ENCODE measurements around the gene GSN. TPM values are rescaled to one million over a fixed set of nuclear protein-coding genes. Genes with fewer than 3 reads are reported as not detected.

GSN gene
- total and polyA plus RNA-seq, 5 donors from 2014 or later, result 2.7 to 12.1 (median 5.2) TPM

GRCh38 chr9:121319383-121319780 lies 51.4 kb downstream of the GSN start:
- Mint-ChIP-seq H3K4me1 (peaks cover 0 to 4% (median 0%) of the 10 kb centered on the region in 4 donors), H3K27me3 (no peaks in the 10 kb centered on the region), H3K4me3 (no peak overlapping the region), H3K27ac (no peak overlapping the region), H3K36me3 (peaks cover 3% of the 10 kb centered on the region), H3K9me3 (no peaks in the 10 kb centered on the region)
- no peak for ATAC-seq (ENCODE audit: low read depth in 2 of 2)
- Histone ChIP-seq H3K27me3 (ENCODE audit: control insufficient read depth, insufficient read depth, low read length) (no peaks in the 10 kb centered on the region), H3K36me3 (ENCODE audit: control insufficient read depth, insufficient read depth, low read length) (no peaks in the 10 kb centered on the region), H3K4me1 (ENCODE audit: control insufficient read depth, insufficient read depth, low read length, poor library complexity, severe bottlenecking) (peaks cover 3% of the 10 kb centered on the region), H3K4me3 (ENCODE audit: low read depth, low read length) (no peak overlapping the region), H3K9me3 (ENCODE audit: control insufficient read depth in 2 of 2, low read length in 2 of 2) (no peaks in the 10 kb centered on the region), H3K27ac (ENCODE audit: insufficient read depth, low read length, poor library complexity, severe bottlenecking) (no peak overlapping the region)
- DNase-seq, result no peak

GRCh38 chr9:121321016-121321503 lies 53.1 kb downstream of the GSN start:
- H3K36me3 ChIP-seq (ENCODE audit: control insufficient read depth, insufficient read depth, low read length), result no peaks in the 10 kb centered on the region

GRCh38 chr9:121322037-121322736 lies 54.2 kb downstream of the GSN start:
- no peak overlapping the region for H3K4me3 ChIP-seq (ENCODE audit: low read depth, low read length)
- no peaks in the 10 kb centered on the region for H3K27me3 ChIP-seq (ENCODE audit: control insufficient read depth, insufficient read depth, low read length)
- peaks cover 6% of the 10 kb centered on the region for H3K36me3 Mint-ChIP-seq
- peaks cover 0 to 4% (median 0%) of the 10 kb centered on the region in 4 donors for H3K4me1 Mint-ChIP-seq
- no peaks in the 10 kb centered on the region for H3K36me3 ChIP-seq (ENCODE audit: control insufficient read depth, insufficient read depth, low read length)
- peak overlapping the region in 1 of 3 donors; percentile 58 for H3K27ac Mint-ChIP-seq
- H3K4me3 Mint-ChIP-seq, result no peak overlapping the region
- ATAC-seq (ENCODE audit: low read depth in 2 of 2), result no peak
- H3K9me3 ChIP-seq (ENCODE audit: control insufficient read depth in 2 of 2, low read length in 2 of 2), result no peaks in the 10 kb centered on the region
- no peaks in the 10 kb centered on the region for H3K9me3 Mint-ChIP-seq
- H3K4me1 ChIP-seq (ENCODE audit: control insufficient read depth, insufficient read depth, low read length, poor library complexity, severe bottlenecking), result peaks cover 3% of the 10 kb centered on the region
- no peak overlapping the region for H3K27ac ChIP-seq (ENCODE audit: insufficient read depth, low read length, poor library complexity, severe bottlenecking)
- peak in 1 of 3 donors; percentile 29 for DNase-seq
- H3K27me3 Mint-ChIP-seq, result no peaks in the 10 kb centered on the region

More at GRCh38 chr9:121321016-121321503, 53.1 kb downstream of the GSN start:
- Mint-ChIP-seq H3K36me3 (peaks cover 6% of the 10 kb centered on the region), H3K9me3 (no peaks in the 10 kb centered on the region), H3K4me1 (peaks cover 0 to 4% (median 0%) of the 10 kb centered on the region in 4 donors), H3K4me3 (no peak overlapping the region), H3K27me3 (no peaks in the 10 kb centered on the region), H3K27ac (no peak overlapping the region)
- no peak overlapping the region for H3K27ac ChIP-seq (ENCODE audit: insufficient read depth, low read length, poor library complexity, severe bottlenecking)
- no peak overlapping the region for H3K4me3 ChIP-seq (ENCODE audit: low read depth, low read length)
- ATAC-seq (ENCODE audit: low read depth in 2 of 2), result no peak
- no peaks in the 10 kb centered on the region for H3K9me3 ChIP-seq (ENCODE audit: control insufficient read depth in 2 of 2, low read length in 2 of 2)
- H3K27me3 ChIP-seq (ENCODE audit: control insufficient read depth, insufficient read depth, low read length), result no peaks in the 10 kb centered on the region
- H3K4me1 ChIP-seq (ENCODE audit: control insufficient read depth, insufficient read depth, low read length, poor library complexity, severe bottlenecking), result peaks cover 3% of the 10 kb centered on the region
- DNase-seq, result peak in 1 of 3 donors; percentile 8

GRCh38 chr9:121322737-121323448 lies 54.9 kb downstream of the GSN start:
- no peak overlapping the region for H3K27ac ChIP-seq (ENCODE audit: insufficient read depth, low read length, poor library complexity, severe bottlenecking)
- H3K27ac Mint-ChIP-seq, result peak overlapping the region in 1 of 3 donors; percentile 78
- no peaks in the 10 kb centered on the region for H3K27me3 ChIP-seq (ENCODE audit: control insufficient read depth, insufficient read depth, low read length)
- peaks cover 6% of the 10 kb centered on the region for H3K36me3 Mint-ChIP-seq
- peaks cover 0 to 4% (median 0%) of the 10 kb centered on the region in 4 donors for H3K4me1 Mint-ChIP-seq
- peaks cover 3% of the 10 kb centered on the region for H3K4me1 ChIP-seq (ENCODE audit: control insufficient read depth, insufficient read depth, low read length, poor library complexity, severe bottlenecking)
- H3K4me3 ChIP-seq (ENCODE audit: low read depth, low read length), result no peak overlapping the region
- H3K27me3 Mint-ChIP-seq, result no peaks in the 10 kb centered on the region
- DNase-seq (no peak), ATAC-seq (ENCODE audit: low read depth in 2 of 2) (no peak)
- H3K36me3 ChIP-seq (ENCODE audit: control insufficient read depth, insufficient read depth, low read length), result no peaks in the 10 kb centered on the region
- no peaks in the 10 kb centered on the region for H3K9me3 Mint-ChIP-seq
- no peak overlapping the region for H3K4me3 Mint-ChIP-seq
- H3K9me3 ChIP-seq (ENCODE audit: control insufficient read depth in 2 of 2, low read length in 2 of 2), result no peaks in the 10 kb centered on the region

- H3K27me3 ChIP-seq (ENCODE audit: control insufficient read depth, insufficient read depth, low read length), result no peaks in the 10 kb centered on the region
- Mint-ChIP-seq H3K27ac (peak overlapping the region in 1 of 3 donors; percentile 78), H3K4me3 (peak overlapping the region in 1 of 4 donors; percentile 24), H3K9me3 (no peaks in the 10 kb centered on the region), H3K4me1 (peaks cover 0 to 4% (median 0%) of the 10 kb centered on the region in 4 donors), H3K27me3 (no peaks in the 10 kb centered on the region), H3K36me3 (peaks cover 6% of the 10 kb centered on the region)
- H3K9me3 ChIP-seq (ENCODE audit: control insufficient read depth in 2 of 2, low read length in 2 of 2), result no peaks in the 10 kb centered on the region
- H3K36me3 ChIP-seq (ENCODE audit: control insufficient read depth, insufficient read depth, low read length), result no peaks in the 10 kb centered on the region
- DNase-seq (no peak), ATAC-seq (ENCODE audit: low read depth in 2 of 2) (no peak)
- H3K27ac ChIP-seq (ENCODE audit: insufficient read depth, low read length, poor library complexity, severe bottlenecking), result no peak overlapping the region
- H3K4me3 ChIP-seq (ENCODE audit: low read depth, low read length), result no peak overlapping the region
- H3K4me1 ChIP-seq (ENCODE audit: control insufficient read depth, insufficient read depth, low read length, poor library complexity, severe bottlenecking), result peaks cover 3% of the 10 kb centered on the region
Measured at GRCh38 chr9:121323449-121324151, 55.6 kb downstream of the GSN start.

GRCh38 chr9:121324316-121324715 lies 56.4 kb downstream of the GSN start:
- ATAC-seq (ENCODE audit: low read depth in 2 of 2) (no peak), DNase-seq (no peak)
- H3K4me3 Mint-ChIP-seq, result no peak overlapping the region
- peaks cover under 1% of the 10 kb centered on the region for H3K36me3 ChIP-seq (ENCODE audit: control insufficient read depth, insufficient read depth, low read length)
- no peaks in the 10 kb centered on the region for H3K9me3 Mint-ChIP-seq
- H3K4me1 ChIP-seq (ENCODE audit: control insufficient read depth, insufficient read depth, low read length, poor library complexity, severe bottlenecking), result peaks cover 3% of the 10 kb centered on the region
- no peaks in the 10 kb centered on the region for H3K27me3 Mint-ChIP-seq
- H3K36me3 Mint-ChIP-seq, result peaks cover 9% of the 10 kb centered on the region
- no peak overlapping the region for H3K27ac Mint-ChIP-seq
- H3K27ac ChIP-seq (ENCODE audit: insufficient read depth, low read length, poor library complexity, severe bottlenecking), result no peak overlapping the region
- no peaks in the 10 kb centered on the region for H3K27me3 ChIP-seq (ENCODE audit: control insufficient read depth, insufficient read depth, low read length)
- H3K9me3 ChIP-seq (ENCODE audit: control insufficient read depth in 2 of 2, low read length in 2 of 2), result no peaks in the 10 kb centered on the region
- no peak overlapping the region for H3K4me3 ChIP-seq (ENCODE audit: low read depth, low read length)
- peaks cover 0 to 4% (median 0%) of the 10 kb centered on the region in 4 donors for H3K4me1 Mint-ChIP-seq

- H3K36me3 Mint-ChIP-seq, result peaks cover 14% of the 10 kb centered on the region
- Histone ChIP-seq H3K4me1 (ENCODE audit: control insufficient read depth, insufficient read depth, low read length, poor library complexity, severe bottlenecking) (peaks cover 3% of the 10 kb centered on the region), H3K4me3 (ENCODE audit: low read depth, low read length) (no peak overlapping the region), H3K27me3 (ENCODE audit: control insufficient read depth, insufficient read depth, low read length) (no peaks in the 10 kb centered on the region), H3K9me3 (ENCODE audit: control insufficient read depth in 2 of 2, low read length in 2 of 2) (no peaks in the 10 kb centered on the region), H3K27ac (ENCODE audit: insufficient read depth, low read length, poor library complexity, severe bottlenecking) (no peak overlapping the region), H3K36me3 (ENCODE audit: control insufficient read depth, insufficient read depth, low read length) (peaks cover 4% of the 10 kb centered on the region)
- peaks cover 0 to 4% (median 0%) of the 10 kb centered on the region in 4 donors for H3K4me1 Mint-ChIP-seq
- no peak overlapping the region for H3K4me3 Mint-ChIP-seq
- H3K9me3 Mint-ChIP-seq, result no peaks in the 10 kb centered on the region
- H3K27ac Mint-ChIP-seq, result no peak overlapping the region
- DNase-seq (no peak), ATAC-seq (ENCODE audit: low read depth in 2 of 2) (no peak)
- no peaks in the 10 kb centered on the region for H3K27me3 Mint-ChIP-seq
Measured at GRCh38 chr9:121324755-121325154, 56.8 kb downstream of the GSN start.
